Liver (tissue), 9 donors: ENCODE measurements around the gene BMP6. TPM values are rescaled to one million over a fixed set of nuclear protein-coding genes. Genes with fewer than 3 reads are reported as not detected.

Experiments used
- DNase-seq: peaks from one replicate; pipeline ENCODE4 v3.0.0-alpha.2; 2017; ENCODE audit warnings: low spot score
- H3K27ac ChIP-seq, 2 donors: one replicate each; pipeline ENCODE4 v1.7.0; 2013; ENCODE audit warnings: inconsistent platforms in 2 of 2, low read length in 2 of 2, control low read depth in 1 of 2, low read depth in 1 of 2, mild to moderate bottlenecking in 1 of 2
- H3K27me3 ChIP-seq, 4 donors: one replicate each; pipeline versions ENCODE4 v1.6.1 to v1.7.0; 2013; ENCODE audit warnings: low read length in 3 of 4, inconsistent platforms in 1 of 4, mild to moderate bottlenecking in 1 of 4, moderate library complexity in 1 of 4; ENCODE audit not compliant: control insufficient read depth in 4 of 4, insufficient read depth in 4 of 4
- H3K36me3 ChIP-seq, 4 donors: one replicate each; pipeline versions ENCODE4 v1.6.1 to v1.7.0; 2013; ENCODE audit warnings: low read length in 3 of 4, mild to moderate bottlenecking in 3 of 4, low read depth in 1 of 4, moderate library complexity in 1 of 4; ENCODE audit not compliant: control insufficient read depth in 4 of 4, insufficient read depth in 3 of 4
- H3K4me1 ChIP-seq, 4 donors: one replicate each; pipeline versions ENCODE4 v1.6.1 to v1.7.0; 2013; ENCODE audit warnings: low read length in 3 of 4, mild to moderate bottlenecking in 3 of 4, moderate library complexity in 1 of 4; ENCODE audit not compliant: control insufficient read depth in 4 of 4, insufficient read depth in 4 of 4
- H3K4me3 ChIP-seq, 3 donors: one replicate each; pipeline versions ENCODE4 v1.6.1 to v1.7.0; 2013; ENCODE audit warnings: low read length in 3 of 3, control low read depth in 1 of 3, low read depth in 1 of 3, mild to moderate bottlenecking in 1 of 3
- H3K9ac ChIP-seq, 2 donors: one replicate each; pipeline ENCODE4 v1.7.0; 2013; ENCODE audit warnings: low read length in 2 of 2, mild to moderate bottlenecking in 2 of 2, moderate library complexity in 2 of 2, control low read depth in 1 of 2, low read depth in 1 of 2
- H3K9me3 ChIP-seq, 4 donors: one replicate each; pipeline versions ENCODE4 v1.6.1 to v1.7.0; 2013; ENCODE audit warnings: low read length in 3 of 4; ENCODE audit not compliant: control insufficient read depth in 4 of 4
- ATF3 ChIP-seq: IDR thresholded peaks from 2 replicates; pipeline ENCODE4 v1.6.1; 2016; ENCODE audit warnings: antibody characterized with exemption
- CTCF ChIP-seq: fragments of 150-350 bp; IDR thresholded peaks from 2 replicates; pipeline ENCODE4 v1.5.1; 2017; ENCODE audit warnings: improper control_type of control experiment, low read depth, low read length; ENCODE audit not compliant: missing input control
- EGR1 ChIP-seq, 2 donors: IDR thresholded peaks; 2 replicates each; pipeline ENCODE4 v1.6.1; 2016 to 2018; ENCODE audit warnings: antibody characterized with exemption in 2 of 2, low read depth in 2 of 2
- FOXA1 ChIP-seq: IDR thresholded peaks from 2 replicates; pipeline ENCODE4 v1.6.1; 2016; ENCODE audit warnings: antibody characterized with exemption
- FOXA2 ChIP-seq: IDR thresholded peaks from 2 replicates; pipeline ENCODE4 v1.6.1; 2016; ENCODE audit warnings: antibody characterized with exemption
- GABPA ChIP-seq, 2 donors: IDR thresholded peaks in 1 of 2; conservative IDR thresholded peaks in 1 of 2; 2 replicates each; pipeline ENCODE4 v1.6.1; 2016; ENCODE audit warnings: antibody characterized with exemption in 2 of 2, mild to moderate bottlenecking in 1 of 2, moderate library complexity in 1 of 2
- HNF4A ChIP-seq, 2 donors: conservative IDR thresholded peaks; 2 replicates each; pipeline ENCODE4 v1.6.1; 2016; ENCODE audit warnings: antibody characterized with exemption in 2 of 2, mild to moderate bottlenecking in 2 of 2
- HNF4G ChIP-seq: IDR thresholded peaks from 2 replicates; pipeline ENCODE4 v1.6.1; 2016; ENCODE audit warnings: antibody characterized with exemption
- JUND ChIP-seq, 2 donors: IDR thresholded peaks; 2 replicates each; pipeline ENCODE4 v1.6.1; 2016; ENCODE audit warnings: antibody characterized with exemption in 2 of 2
- MAX ChIP-seq: IDR thresholded peaks from 2 replicates; pipeline ENCODE4 v1.6.1; 2016; ENCODE audit warnings: antibody characterized with exemption
- NR2F2 ChIP-seq: IDR thresholded peaks from 2 replicates; pipeline ENCODE4 v1.6.1; 2016; ENCODE audit warnings: antibody characterized with exemption
- RAD21 ChIP-seq, 2 donors: IDR thresholded peaks; 2 replicates each; pipeline ENCODE4 v1.6.1; 2016; ENCODE audit warnings: antibody characterized with exemption in 2 of 2, mild to moderate bottlenecking in 2 of 2
- RXRA ChIP-seq, 2 donors: IDR thresholded peaks; 2 replicates each; pipeline ENCODE4 v1.6.1; 2017 to 2018; ENCODE audit warnings: antibody characterized with exemption in 2 of 2, mild to moderate bottlenecking in 1 of 2
- SP1 ChIP-seq: IDR thresholded peaks from 2 replicates; pipeline ENCODE4 v1.6.1; 2018; ENCODE audit warnings: antibody characterized with exemption, mild to moderate bottlenecking
- TAF1 ChIP-seq: conservative IDR thresholded peaks from 2 replicates; pipeline ENCODE4 v1.6.1; 2016; ENCODE audit warnings: antibody characterized with exemption, mild to moderate bottlenecking
- YY1 ChIP-seq: IDR thresholded peaks from 2 replicates; pipeline ENCODE4 v1.6.1; 2016; ENCODE audit warnings: antibody characterized with exemption, mild to moderate bottlenecking
- WGBS: extraction: QIAGEN DNeasy Blood & Tissue Kit; methylation state at CpG from one replicate; pipeline ENCODE4 v1.1.7; 2013; 5-methylcytosine and 5-hydroxymethylcytosine counted together
- polyA plus RNA-seq, 2 donors: library from polyadenylated mRNA; stranded (reverse) in 1 of 2; unstranded in 1 of 2; fragments of 200-250 nt in 1 of 2; fragments of >200 nt in 1 of 2; fragmentation: Nextera tagmentation in 1 of 2; extraction: Ambion mirVana in 1 of 2; gene quantifications; one replicate each; pipeline versions ENCODE4 v1.2.1 to v1.2.3, GENCODE V29; 2013 to 2015
- total RNA-seq, 2 donors: library from RNA; depleted of rRNA; stranded (reverse); fragments of >200 nt; gene quantifications; one replicate each; pipeline ENCODE4 v1.2.3, GENCODE V29; 2014
- TF ChIP-seq, protein P1 (sequence below): IDR thresholded peaks from 2 replicates; pipeline ENCODE4 v1.6.1; 2016; ENCODE audit warnings: antibody characterized with exemption, mild to moderate bottlenecking
- TF ChIP-seq, protein P2 (sequence below): IDR thresholded peaks from 2 replicates; pipeline ENCODE4 v1.6.1; 2016; ENCODE audit warnings: antibody characterized with exemption
- donor health status: healthy.
- donor health status: healthy.
- donor health status: healthy.
- donor health status: healthy.
- donor health status: healthy.

The BMP6 gene
- total and polyA plus RNA-seq, 4 donors = 0.57 to 5.9 (median 2.3) TPM

DNA sequence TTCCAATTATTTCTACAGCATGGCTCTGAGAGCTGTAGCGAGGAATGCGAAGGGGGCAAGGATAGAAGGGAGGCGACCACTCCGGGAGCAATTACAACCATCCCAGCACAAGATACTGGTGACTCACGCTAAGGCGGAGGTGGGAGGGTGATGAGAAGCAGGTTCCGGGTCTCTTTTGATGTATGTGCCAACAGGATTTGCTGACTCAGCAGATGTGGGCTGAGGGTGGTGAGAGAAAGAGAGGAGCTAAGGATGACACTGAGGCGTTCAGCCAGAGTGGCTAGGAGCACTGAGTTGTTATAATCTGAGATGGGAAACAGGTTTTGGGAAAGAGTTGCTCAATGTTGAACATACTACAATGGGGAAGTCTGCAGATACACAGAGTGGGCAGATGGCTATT, 194.0 kb downstream of the BMP6 start:
- H3K27ac ChIP-seq = no peak overlapping the region
- no peak for TF ChIP-seq CTCF
- TF ChIP-seq FOXA1 = no peak
- no peak for TF ChIP-seq ATF3
- TF ChIP-seq EGR1 (IDR thresholded peaks at IDR 0.05; ENCODE audit: low read depth in 2 of 2) = no peak
- TF ChIP-seq FOXA2 = no peak
- TF ChIP-seq, protein P1, sequence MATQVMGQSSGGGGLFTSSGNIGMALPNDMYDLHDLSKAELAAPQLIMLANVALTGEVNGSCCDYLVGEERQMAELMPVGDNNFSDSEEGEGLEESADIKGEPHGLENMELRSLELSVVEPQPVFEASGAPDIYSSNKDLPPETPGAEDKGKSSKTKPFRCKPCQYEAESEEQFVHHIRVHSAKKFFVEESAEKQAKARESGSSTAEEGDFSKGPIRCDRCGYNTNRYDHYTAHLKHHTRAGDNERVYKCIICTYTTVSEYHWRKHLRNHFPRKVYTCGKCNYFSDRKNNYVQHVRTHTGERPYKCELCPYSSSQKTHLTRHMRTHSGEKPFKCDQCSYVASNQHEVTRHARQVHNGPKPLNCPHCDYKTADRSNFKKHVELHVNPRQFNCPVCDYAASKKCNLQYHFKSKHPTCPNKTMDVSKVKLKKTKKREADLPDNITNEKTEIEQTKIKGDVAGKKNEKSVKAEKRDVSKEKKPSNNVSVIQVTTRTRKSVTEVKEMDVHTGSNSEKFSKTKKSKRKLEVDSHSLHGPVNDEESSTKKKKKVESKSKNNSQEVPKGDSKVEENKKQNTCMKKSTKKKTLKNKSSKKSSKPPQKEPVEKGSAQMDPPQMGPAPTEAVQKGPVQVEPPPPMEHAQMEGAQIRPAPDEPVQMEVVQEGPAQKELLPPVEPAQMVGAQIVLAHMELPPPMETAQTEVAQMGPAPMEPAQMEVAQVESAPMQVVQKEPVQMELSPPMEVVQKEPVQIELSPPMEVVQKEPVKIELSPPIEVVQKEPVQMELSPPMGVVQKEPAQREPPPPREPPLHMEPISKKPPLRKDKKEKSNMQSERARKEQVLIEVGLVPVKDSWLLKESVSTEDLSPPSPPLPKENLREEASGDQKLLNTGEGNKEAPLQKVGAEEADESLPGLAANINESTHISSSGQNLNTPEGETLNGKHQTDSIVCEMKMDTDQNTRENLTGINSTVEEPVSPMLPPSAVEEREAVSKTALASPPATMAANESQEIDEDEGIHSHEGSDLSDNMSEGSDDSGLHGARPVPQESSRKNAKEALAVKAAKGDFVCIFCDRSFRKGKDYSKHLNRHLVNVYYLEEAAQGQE = no peak
- no peak for TF ChIP-seq HNF4G
- TF ChIP-seq RXRA (IDR thresholded peaks at IDR 0.05) = no peak
- TF ChIP-seq JUND (IDR thresholded peaks at IDR 0.05) = no peak
- TF ChIP-seq HNF4A (conservative IDR thresholded peaks at IDR 0.05) = no peak
- TF ChIP-seq MAX = no peak
- no peak for TF ChIP-seq SP1
- TF ChIP-seq YY1 = no peak
- TF ChIP-seq TAF1 = no peak
- TF ChIP-seq RAD21 (IDR thresholded peaks at IDR 0.05) = no peak
- TF ChIP-seq NR2F2 = no peak
- TF ChIP-seq, protein P2, sequence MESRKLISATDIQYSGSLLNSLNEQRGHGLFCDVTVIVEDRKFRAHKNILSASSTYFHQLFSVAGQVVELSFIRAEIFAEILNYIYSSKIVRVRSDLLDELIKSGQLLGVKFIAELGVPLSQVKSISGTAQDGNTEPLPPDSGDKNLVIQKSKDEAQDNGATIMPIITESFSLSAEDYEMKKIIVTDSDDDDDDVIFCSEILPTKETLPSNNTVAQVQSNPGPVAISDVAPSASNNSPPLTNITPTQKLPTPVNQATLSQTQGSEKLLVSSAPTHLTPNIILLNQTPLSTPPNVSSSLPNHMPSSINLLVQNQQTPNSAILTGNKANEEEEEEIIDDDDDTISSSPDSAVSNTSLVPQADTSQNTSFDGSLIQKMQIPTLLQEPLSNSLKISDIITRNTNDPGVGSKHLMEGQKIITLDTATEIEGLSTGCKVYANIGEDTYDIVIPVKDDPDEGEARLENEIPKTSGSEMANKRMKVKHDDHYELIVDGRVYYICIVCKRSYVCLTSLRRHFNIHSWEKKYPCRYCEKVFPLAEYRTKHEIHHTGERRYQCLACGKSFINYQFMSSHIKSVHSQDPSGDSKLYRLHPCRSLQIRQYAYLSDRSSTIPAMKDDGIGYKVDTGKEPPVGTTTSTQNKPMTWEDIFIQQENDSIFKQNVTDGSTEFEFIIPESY = no peak
- TF ChIP-seq GABPA (IDR thresholded peaks at IDR 0.05 in 1 of 2, conservative IDR thresholded peaks at IDR 0.05 in 1 of 2) = no peak
- H3K27me3 ChIP-seq = no peaks in the 10 kb centered on the region
- H3K9me3 ChIP-seq = peaks cover 0 to 4% (median 1%) of the 10 kb centered on the region in 4 donors
- H3K9ac ChIP-seq = no peak overlapping the region
- DNase-seq = no peak
- H3K4me1 ChIP-seq = no peaks in the 10 kb centered on the region
- no peaks in the 10 kb centered on the region for H3K36me3 ChIP-seq
- no peak overlapping the region for H3K4me3 ChIP-seq
- 87% methylated on average over 8 of the region's 8 CpGs for WGBS
